PFSK-1 (cell line): ENCODE data around the gene RALGAPA2.

Source experiments
- POLR2AphosphoS5 ChIP-seq: IDR thresholded peaks from 2 replicates; pipeline ENCODE4 v1.6.1; 2012; ENCODE audit warnings: low read depth, mild to moderate bottlenecking, control low read depth, low read length, moderate library complexity
- REST ChIP-seq, 2 experiments: IDR thresholded peaks; 2 replicates each; pipeline versions ENCODE4 v1.6.1 to v1.8.0; 2011 to 2012; ENCODE audit warnings: low read depth in 2 of 2, low read length in 2 of 2, control low read depth in 1 of 2, inconsistent platforms in 1 of 2, mild to moderate bottlenecking in 1 of 2, moderate library complexity in 1 of 2; ENCODE audit not compliant: insufficient read depth in 1 of 2

GRCh38 chr20:20393207-20394120 is 319.0 kb downstream of the RALGAPA2 start:
- no peak for TF ChIP-seq REST (IDR thresholded peaks at IDR 0.05; ENCODE audit: insufficient read depth in 1 of 2, low read depth in 2 of 2, low read length in 2 of 2)
- TF ChIP-seq POLR2AphosphoS5 = no peak
